ENCODE measurements around the gene MGAT5B. TPM values are rescaled to one million over a fixed set of nuclear protein-coding genes. Genes with fewer than 3 reads are reported as not detected.

MGAT5B gene
- total and polyA plus RNA-seq, 9 of the 15 experiments (the other 6 are each of a cell fraction or from before 2014, with no cell fraction given): 0.09 to 0.43 (median 0.18) TPM; not detected in 4

DNA sequence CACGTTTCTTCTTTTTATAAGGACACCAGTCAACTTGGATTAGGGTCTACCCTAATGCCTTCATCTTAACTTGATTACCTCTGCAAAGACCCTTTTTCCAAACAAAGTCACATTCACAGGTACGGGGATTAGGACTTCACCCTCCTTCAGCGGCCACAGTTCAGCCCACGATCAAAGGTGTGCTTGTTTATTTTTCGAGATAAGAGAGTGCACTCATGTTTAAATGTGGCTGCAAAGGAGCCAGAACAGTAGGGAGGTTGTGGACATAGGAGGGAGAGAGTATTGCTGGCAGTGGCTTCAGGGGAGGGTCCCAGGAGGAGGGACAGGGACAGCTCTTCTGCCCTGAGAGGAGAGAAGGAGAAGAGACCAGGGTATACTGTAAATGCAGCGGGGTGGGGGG is 46.7 kb downstream of the MGAT5B start (continued):
- TF ChIP-seq, protein P1, sequence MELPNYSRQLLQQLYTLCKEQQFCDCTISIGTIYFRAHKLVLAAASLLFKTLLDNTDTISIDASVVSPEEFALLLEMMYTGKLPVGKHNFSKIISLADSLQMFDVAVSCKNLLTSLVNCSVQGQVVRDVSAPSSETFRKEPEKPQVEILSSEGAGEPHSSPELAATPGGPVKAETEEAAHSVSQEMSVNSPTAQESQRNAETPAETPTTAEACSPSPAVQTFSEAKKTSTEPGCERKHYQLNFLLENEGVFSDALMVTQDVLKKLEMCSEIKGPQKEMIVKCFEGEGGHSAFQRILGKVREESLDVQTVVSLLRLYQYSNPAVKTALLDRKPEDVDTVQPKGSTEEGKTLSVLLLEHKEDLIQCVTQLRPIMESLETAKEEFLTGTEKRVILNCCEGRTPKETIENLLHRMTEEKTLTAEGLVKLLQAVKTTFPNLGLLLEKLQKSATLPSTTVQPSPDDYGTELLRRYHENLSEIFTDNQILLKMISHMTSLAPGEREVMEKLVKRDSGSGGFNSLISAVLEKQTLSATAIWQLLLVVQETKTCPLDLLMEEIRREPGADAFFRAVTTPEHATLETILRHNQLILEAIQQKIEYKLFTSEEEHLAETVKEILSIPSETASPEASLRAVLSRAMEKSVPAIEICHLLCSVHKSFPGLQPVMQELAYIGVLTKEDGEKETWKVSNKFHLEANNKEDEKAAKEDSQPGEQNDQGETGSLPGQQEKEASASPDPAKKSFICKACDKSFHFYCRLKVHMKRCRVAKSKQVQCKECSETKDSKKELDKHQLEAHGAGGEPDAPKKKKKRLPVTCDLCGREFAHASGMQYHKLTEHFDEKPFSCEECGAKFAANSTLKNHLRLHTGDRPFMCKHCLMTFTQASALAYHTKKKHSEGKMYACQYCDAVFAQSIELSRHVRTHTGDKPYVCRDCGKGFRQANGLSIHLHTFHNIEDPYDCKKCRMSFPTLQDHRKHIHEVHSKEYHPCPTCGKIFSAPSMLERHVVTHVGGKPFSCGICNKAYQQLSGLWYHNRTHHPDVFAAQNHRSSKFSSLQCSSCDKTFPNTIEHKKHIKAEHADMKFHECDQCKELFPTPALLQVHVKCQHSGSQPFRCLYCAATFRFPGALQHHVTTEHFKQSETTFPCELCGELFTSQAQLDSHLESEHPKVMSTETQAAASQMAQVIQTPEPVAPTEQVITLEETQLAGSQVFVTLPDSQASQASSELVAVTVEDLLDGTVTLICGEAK (IDR thresholded peaks at IDR 0.05): no peak
- TF ChIP-seq, protein P1 (CRISPR knock-in tag; IDR thresholded peaks at IDR 0.05): no peak
- no peak for TF ChIP-seq HIVEP1 (CRISPR knock-in tag; IDR thresholded peaks at IDR 0.05)
- TF ChIP-seq, protein P2, sequence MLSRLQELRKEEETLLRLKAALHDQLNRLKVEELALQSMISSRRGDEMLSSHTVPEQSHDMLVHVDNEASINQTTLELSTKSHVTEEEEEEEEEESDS (CRISPR knock-in tag; IDR thresholded peaks at IDR 0.05): no peak
- TF ChIP-seq ZSCAN29 (IDR thresholded peaks at IDR 0.05): no peak
- TF ChIP-seq ZNF184 (CRISPR knock-in tag; IDR thresholded peaks at IDR 0.05): no peak
